Measurements from ENCODE around the gene AKR1C3. TPM values are rescaled to one million over a fixed set of nuclear protein-coding genes. Genes with fewer than 3 reads are reported as not detected.

The AKR1C3 gene
- total RNA-seq, 1 donor from 2014 or later = 1.9 TPM

GRCh38 chr10:5064656-5065055 is 29.6 kb upstream of the AKR1C3 start:
- no peak for DNase-seq (ENCODE audit: low spot score in 2 of 2, unreplicated experiment in 2 of 2)

GRCh38 chr10:5068274-5068984 is 25.8 kb upstream of the AKR1C3 start:
- Mint-ChIP-seq H3K36me3 (peaks cover 6% of the 10 kb centered on the region), H3K27me3 (ENCODE audit: low read depth) (no peaks in the 10 kb centered on the region), H3K4me3 (no peak overlapping the region), H3K9me3 (peaks cover 44% of the 10 kb centered on the region), H3K4me1 (peaks cover 16% of the 10 kb centered on the region), H3K27ac (no peak overlapping the region)
- DNase-seq (ENCODE audit: low spot score in 2 of 2, unreplicated experiment in 2 of 2) = no peak
- TF ChIP-seq CTCF (IDR thresholded peaks at IDR 0.05; ENCODE audit: unreplicated experiment) = no peak

More at GRCh38 chr10:5064656-5065055, 29.6 kb upstream of the AKR1C3 start:
- no peak overlapping the region for H3K4me3 Mint-ChIP-seq
- no peak overlapping the region for H3K27ac Mint-ChIP-seq
- peaks cover 26% of the 10 kb centered on the region for H3K9me3 Mint-ChIP-seq
- peaks cover 2% of the 10 kb centered on the region for H3K36me3 Mint-ChIP-seq
- H3K27me3 Mint-ChIP-seq (ENCODE audit: low read depth) = no peaks in the 10 kb centered on the region
- no peak for TF ChIP-seq CTCF (IDR thresholded peaks at IDR 0.05; ENCODE audit: unreplicated experiment)
- no peaks in the 10 kb centered on the region for H3K4me1 Mint-ChIP-seq

- no peak for TF ChIP-seq CTCF (IDR thresholded peaks at IDR 0.05; ENCODE audit: unreplicated experiment)
- Mint-ChIP-seq H3K4me1 (peaks cover 16% of the 10 kb centered on the region), H3K4me3 (no peak overlapping the region), H3K27me3 (ENCODE audit: low read depth) (no peaks in the 10 kb centered on the region), H3K27ac (peak overlapping the region; percentile 87), H3K36me3 (peaks cover 6% of the 10 kb centered on the region), H3K9me3 (peaks cover 56% of the 10 kb centered on the region)
- DNase-seq (ENCODE audit: low spot score in 2 of 2, unreplicated experiment in 2 of 2) = no peak
Measured at GRCh38 chr10:5070648-5071410, 23.4 kb upstream of the AKR1C3 start.

GRCh38 chr10:5071411-5072198 is 22.6 kb upstream of the AKR1C3 start:
- H3K4me3 Mint-ChIP-seq = no peak overlapping the region
- TF ChIP-seq CTCF (IDR thresholded peaks at IDR 0.05; ENCODE audit: unreplicated experiment) = no peak

GRCh38 chr10:5073659-5074058 is 20.6 kb upstream of the AKR1C3 start:
- H3K27ac Mint-ChIP-seq = peak overlapping the region; percentile 18
- H3K4me1 Mint-ChIP-seq = peaks cover 16% of the 10 kb centered on the region
- peaks cover 4% of the 10 kb centered on the region for H3K36me3 Mint-ChIP-seq
- no peak overlapping the region for H3K4me3 Mint-ChIP-seq
- no peaks in the 10 kb centered on the region for H3K27me3 Mint-ChIP-seq (ENCODE audit: low read depth)
- no peak for TF ChIP-seq CTCF (IDR thresholded peaks at IDR 0.05; ENCODE audit: unreplicated experiment)
- DNase-seq (ENCODE audit: low spot score in 2 of 2, unreplicated experiment in 2 of 2) = no peak
- peaks cover 47% of the 10 kb centered on the region for H3K9me3 Mint-ChIP-seq

More at GRCh38 chr10:5071411-5072198, 22.6 kb upstream of the AKR1C3 start:
- H3K27ac Mint-ChIP-seq = peak overlapping the region; percentile 87
- H3K36me3 Mint-ChIP-seq = peaks cover 6% of the 10 kb centered on the region
- H3K27me3 Mint-ChIP-seq (ENCODE audit: low read depth) = no peaks in the 10 kb centered on the region
- H3K9me3 Mint-ChIP-seq = peaks cover 56% of the 10 kb centered on the region
- no peak for DNase-seq (ENCODE audit: low spot score in 2 of 2, unreplicated experiment in 2 of 2)
- H3K4me1 Mint-ChIP-seq = peaks cover 16% of the 10 kb centered on the region
